Fibroblast of the conjunctiva (primary cell): ENCODE data around the gene CDH9.

Experiments
- DNase-seq: peaks from one replicate; pipeline ENCODE4 v3.0.0-alpha.2; 2010; ENCODE audit warnings: low read depth

CDH9 gene

GRCh38 chr5:27038476-27038875 lies at the start of gene CDH9:
CDH9 (minus strand) TSS chr5:27038586; CDS start chr5:26988333, 50,253 bp downstream.
- no peak for DNase-seq

GRCh38 chr5:27087747-27088146 lies 49.4 kb upstream of the CDH9 start:
- no peak for DNase-seq

GRCh38 chr5:27083449-27084415 lies 45.3 kb upstream of the CDH9 start:
- DNase-seq, result no peak

- no peak for DNase-seq
Measured at GRCh38 chr5:27080147-27080546, 41.8 kb upstream of the CDH9 start.

GRCh38 chr5:27062451-27062850 lies 24.1 kb upstream of the CDH9 start:
- DNase-seq, result no peak

- DNase-seq, result no peak
Measured at GRCh38 chr5:27048510-27048909, 10.1 kb upstream of the CDH9 start.

- no peak for DNase-seq
Measured at GRCh38 chr5:27041372-27041771, 3.0 kb upstream of the CDH9 start.

GRCh38 chr5:27034565-27034964 lies 3.8 kb downstream of the CDH9 start:
- no peak for DNase-seq

GRCh38 chr5:27026801-27027200 lies 11.6 kb downstream of the CDH9 start:
- no peak for DNase-seq

GRCh38 chr5:27026063-27026462 lies 12.3 kb downstream of the CDH9 start:
- DNase-seq, result no peak

- no peak for DNase-seq
Measured at GRCh38 chr5:27021471-27021870, 16.9 kb downstream of the CDH9 start.

- peak; percentile 14 for DNase-seq
Measured at GRCh38 chr5:27020973-27021372, 17.4 kb downstream of the CDH9 start.

- DNase-seq, result no peak
Measured at GRCh38 chr5:27015758-27016157, 22.6 kb downstream of the CDH9 start.

- no peak for DNase-seq
Measured at GRCh38 chr5:27011274-27011673, 27.1 kb downstream of the CDH9 start.

GRCh38 chr5:27010646-27011045 lies 27.7 kb downstream of the CDH9 start:
- no peak for DNase-seq

GRCh38 chr5:27009540-27009915 lies 28.9 kb downstream of the CDH9 start:
- no peak for DNase-seq

- DNase-seq, result no peak
Measured at GRCh38 chr5:27008604-27009539, 29.5 kb downstream of the CDH9 start.

- DNase-seq, result no peak
Measured at GRCh38 chr5:27007121-27007520, 31.3 kb downstream of the CDH9 start.

GRCh38 chr5:26986985-26987384 lies 51.4 kb downstream of the CDH9 start:
- DNase-seq, result no peak

- no peak for DNase-seq
Measured at GRCh38 chr5:26981750-26982149, 56.6 kb downstream of the CDH9 start.

- no peak for DNase-seq
Measured at GRCh38 chr5:26959290-26959689, 79.1 kb downstream of the CDH9 start.

GRCh38 chr5:26955161-26955560 lies 83.2 kb downstream of the CDH9 start:
- DNase-seq, result no peak

GRCh38 chr5:26948921-26949320 lies 89.5 kb downstream of the CDH9 start:
- no peak for DNase-seq
